VCaP (cell line): ENCODE results near the gene RYR2.

Experiments
- H3K27ac ChIP-seq: fragments of 450-650 bp; 2 replicates; pipeline ENCODE4 v1.5.1; 2017
- TF ChIP-seq, protein P1 (sequence below): fragments of 450-650 bp; conservative IDR thresholded peaks from 2 replicates; pipeline ENCODE4 v1.5.1; 2017; ENCODE audit warnings: mild to moderate bottlenecking, moderate library complexity

Gene RYR2

DNA sequence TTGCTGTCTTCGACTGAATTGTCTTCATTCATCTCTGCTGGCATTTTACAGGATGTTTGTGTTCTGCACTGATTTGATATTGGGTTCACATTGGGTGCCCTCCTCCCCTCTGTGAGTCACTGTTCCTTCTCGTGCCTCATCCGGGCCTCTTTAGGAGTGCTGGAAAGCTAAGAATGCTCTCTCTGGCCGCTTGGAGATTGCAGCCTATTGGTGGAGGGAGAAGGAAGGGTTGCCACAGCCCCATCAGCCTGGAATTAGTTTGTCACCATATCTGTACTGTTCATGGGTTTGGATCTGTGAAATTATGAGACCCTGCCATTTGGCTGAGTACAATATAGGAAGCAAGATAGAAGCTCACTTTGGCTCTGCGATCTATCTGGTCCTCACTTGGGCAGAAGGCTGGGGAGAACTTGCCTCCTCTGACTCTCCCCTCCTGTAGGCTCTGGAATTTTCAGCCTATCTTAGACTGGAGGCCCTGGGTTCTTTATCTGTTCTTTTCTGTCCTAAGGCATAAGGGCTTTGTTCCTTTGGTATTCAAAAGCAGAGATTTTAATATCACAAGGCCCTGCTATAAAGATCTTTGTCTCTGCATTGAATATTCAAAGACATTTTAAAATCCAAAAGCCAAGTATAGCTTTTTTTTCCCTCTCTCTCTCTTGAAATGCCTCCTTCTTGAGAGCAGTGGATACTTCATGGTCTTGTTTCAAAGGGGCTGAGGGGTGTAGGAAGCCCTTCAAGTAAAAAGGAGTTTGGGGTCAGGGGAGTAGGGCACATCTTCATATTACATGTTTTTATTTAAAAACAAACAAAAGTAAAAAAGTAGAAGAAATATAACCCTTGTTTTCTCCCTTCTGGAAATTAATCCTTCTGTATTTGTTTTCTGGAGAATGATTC is 500.8 kb downstream of the RYR2 start:
- TF ChIP-seq, protein P1, sequence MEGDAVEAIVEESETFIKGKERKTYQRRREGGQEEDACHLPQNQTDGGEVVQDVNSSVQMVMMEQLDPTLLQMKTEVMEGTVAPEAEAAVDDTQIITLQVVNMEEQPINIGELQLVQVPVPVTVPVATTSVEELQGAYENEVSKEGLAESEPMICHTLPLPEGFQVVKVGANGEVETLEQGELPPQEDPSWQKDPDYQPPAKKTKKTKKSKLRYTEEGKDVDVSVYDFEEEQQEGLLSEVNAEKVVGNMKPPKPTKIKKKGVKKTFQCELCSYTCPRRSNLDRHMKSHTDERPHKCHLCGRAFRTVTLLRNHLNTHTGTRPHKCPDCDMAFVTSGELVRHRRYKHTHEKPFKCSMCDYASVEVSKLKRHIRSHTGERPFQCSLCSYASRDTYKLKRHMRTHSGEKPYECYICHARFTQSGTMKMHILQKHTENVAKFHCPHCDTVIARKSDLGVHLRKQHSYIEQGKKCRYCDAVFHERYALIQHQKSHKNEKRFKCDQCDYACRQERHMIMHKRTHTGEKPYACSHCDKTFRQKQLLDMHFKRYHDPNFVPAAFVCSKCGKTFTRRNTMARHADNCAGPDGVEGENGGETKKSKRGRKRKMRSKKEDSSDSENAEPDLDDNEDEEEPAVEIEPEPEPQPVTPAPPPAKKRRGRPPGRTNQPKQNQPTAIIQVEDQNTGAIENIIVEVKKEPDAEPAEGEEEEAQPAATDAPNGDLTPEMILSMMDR: no peak
- H3K27ac ChIP-seq: no peak overlapping the region

DNA sequence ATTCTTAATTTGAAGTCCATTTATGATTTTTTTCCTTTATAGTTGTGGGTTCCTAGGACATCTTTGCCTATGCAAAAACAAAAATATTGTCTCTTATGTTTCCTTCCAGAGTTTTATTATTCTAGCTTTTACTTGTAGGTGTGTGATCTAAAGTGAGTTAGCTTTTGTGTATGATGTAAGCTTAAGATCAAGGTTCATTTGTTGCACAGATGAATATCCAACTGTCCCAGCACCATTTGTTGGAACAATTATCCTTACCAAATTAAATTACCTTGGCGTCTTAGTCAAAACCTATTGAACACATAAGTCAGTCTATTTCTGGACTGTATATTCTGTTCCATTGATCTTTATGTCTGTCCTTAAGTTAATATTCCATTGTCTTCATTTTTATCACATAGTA is 511.1 kb downstream of the RYR2 start:
- H3K27ac ChIP-seq: no peak overlapping the region
- TF ChIP-seq, protein P1: no peak

DNA sequence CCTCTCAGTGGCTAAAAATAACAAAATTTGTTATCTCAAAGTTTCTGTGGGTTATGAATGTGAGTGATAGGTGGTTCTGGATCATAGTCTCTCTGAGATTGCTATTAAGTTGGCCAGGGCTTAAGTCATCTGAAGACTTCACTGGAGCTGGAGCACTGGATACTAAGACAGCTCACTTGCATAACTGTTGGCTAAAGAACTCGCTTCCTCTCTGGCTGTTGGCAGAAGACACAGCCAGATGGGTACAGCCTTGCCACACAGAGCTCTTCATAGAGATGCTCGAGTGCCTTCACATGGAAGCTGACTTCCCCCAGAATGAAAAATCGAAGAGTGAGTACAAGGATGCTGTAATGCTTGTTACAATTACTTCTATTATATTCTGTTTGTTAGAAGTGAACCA is 514.9 kb downstream of the RYR2 start:
- TF ChIP-seq, protein P1: no peak
- H3K27ac ChIP-seq: no peak overlapping the region

DNA sequence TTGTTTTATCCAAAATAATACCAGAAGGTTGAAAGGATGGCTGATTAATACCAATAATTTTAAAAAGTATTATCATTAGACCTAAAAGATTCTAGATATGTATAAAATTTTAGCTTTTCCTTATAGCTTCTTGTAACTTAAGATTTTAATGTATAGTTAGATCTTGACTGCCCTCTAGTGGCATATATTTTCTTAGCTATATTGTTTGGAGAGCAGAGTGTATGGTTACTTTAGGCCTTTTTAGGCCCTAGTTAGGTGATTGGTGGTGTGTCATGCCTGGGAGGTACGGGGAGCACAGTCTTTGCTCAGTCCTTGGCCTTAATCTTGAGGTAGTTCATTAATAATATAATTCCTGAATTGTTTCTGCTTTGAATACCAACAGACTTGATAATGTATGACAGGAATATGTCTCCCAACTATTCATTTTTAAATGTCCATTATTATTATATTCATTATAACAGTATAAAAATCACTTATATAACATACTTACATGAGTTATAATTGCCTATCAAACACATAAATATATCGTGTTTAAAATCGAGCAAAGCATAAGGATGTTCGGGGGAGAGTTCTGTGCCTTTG is 520.3 kb downstream of the RYR2 start:
- H3K27ac ChIP-seq: no peak overlapping the region
- TF ChIP-seq, protein P1: peak; percentile 74

DNA sequence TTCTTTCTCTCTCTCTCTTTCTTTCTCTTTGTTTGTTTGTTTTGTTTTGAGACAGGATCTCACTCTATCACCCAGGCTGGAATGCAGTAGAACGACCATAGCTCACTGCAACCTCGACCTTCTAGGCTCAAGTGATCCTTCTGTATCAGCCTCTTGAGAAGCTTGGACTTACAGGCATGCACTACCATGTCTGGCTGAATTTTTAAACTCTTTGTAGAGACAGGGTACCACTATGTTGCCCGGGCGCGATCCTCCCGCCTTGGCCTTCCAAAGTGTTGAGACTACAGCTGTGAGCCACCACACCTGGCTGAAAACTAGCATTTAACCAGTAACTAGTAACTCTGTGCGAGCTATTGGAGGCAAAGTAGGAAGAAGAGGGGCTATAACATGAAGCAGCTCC is 523.3 kb downstream of the RYR2 start:
- TF ChIP-seq, protein P1: no peak
- no peak overlapping the region for H3K27ac ChIP-seq

DNA sequence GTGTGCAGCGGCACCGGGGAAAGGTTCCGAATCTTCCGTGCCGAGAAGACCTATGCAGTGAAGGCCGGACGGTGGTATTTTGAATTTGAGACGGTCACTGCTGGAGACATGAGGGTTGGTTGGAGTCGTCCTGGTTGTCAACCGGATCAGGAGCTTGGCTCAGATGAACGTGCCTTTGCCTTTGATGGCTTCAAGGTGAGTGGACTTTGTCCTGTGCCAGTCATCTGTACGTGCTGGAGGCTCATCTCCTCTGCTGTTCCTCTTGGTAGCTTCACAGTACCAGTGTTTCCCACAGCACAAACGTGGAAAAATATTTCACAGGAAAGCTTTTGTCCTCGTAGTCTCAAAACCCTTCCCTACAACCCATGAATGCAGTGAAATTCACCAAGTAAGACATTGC is 524.6 kb downstream of the RYR2 start:
- TF ChIP-seq, protein P1: no peak
- no peak overlapping the region for H3K27ac ChIP-seq

DNA sequence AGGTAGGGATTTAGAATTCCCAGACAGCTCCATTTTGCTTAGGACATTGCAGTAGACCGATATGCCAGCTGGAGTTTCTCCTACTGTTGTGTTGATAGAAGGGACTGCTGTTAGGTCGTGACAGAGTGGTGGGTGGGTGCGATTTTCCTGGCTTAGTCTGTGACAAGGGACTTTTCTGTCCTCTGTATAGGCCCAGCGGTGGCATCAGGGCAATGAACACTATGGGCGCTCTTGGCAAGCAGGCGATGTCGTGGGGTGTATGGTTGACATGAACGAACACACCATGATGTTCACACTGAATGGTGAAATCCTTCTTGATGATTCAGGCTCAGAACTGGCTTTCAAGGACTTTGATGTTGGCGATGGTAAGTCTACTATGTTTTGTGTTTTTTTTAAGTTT is 527.0 kb downstream of the RYR2 start:
- TF ChIP-seq, protein P1: no peak
- no peak overlapping the region for H3K27ac ChIP-seq
